ENCODE results near the gene NRG3.

DNA sequence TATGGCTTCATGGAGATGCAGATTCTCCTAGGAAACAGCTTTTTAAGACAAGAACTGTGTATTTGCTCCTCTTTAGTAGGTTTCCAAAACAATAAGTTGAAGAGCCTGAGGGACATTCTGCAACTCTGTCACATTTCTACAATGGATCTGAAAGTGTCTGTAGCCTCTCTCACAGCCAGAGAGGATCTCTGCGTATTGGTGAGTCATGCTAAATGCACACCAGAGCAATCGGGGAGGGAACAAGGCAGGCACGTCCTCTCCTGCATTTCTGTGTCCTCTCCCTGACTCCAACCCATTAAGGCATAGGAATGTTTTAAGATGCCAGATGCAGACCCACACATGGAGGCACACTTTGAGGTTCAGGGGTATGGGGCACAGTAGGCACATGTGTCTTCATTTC lies 1137.9 kb downstream of the NRG3 start:
- TF ChIP-seq EZH2phosphoT487 (IDR thresholded peaks at IDR 0.05; ENCODE audit: borderline replicate concordance) (no peak), EGR1 (IDR thresholded peaks at IDR 0.05; ENCODE audit: low read depth) (no peak)
- TF ChIP-seq, protein P1, sequence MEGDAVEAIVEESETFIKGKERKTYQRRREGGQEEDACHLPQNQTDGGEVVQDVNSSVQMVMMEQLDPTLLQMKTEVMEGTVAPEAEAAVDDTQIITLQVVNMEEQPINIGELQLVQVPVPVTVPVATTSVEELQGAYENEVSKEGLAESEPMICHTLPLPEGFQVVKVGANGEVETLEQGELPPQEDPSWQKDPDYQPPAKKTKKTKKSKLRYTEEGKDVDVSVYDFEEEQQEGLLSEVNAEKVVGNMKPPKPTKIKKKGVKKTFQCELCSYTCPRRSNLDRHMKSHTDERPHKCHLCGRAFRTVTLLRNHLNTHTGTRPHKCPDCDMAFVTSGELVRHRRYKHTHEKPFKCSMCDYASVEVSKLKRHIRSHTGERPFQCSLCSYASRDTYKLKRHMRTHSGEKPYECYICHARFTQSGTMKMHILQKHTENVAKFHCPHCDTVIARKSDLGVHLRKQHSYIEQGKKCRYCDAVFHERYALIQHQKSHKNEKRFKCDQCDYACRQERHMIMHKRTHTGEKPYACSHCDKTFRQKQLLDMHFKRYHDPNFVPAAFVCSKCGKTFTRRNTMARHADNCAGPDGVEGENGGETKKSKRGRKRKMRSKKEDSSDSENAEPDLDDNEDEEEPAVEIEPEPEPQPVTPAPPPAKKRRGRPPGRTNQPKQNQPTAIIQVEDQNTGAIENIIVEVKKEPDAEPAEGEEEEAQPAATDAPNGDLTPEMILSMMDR (IDR thresholded peaks at IDR 0.05 in 2 of 3, conservative IDR thresholded peaks at IDR 0.05 in 1 of 3; ENCODE audit: borderline replicate concordance in 1 of 3, insufficient read depth in 1 of 3, low read depth in 2 of 3, low read length in 2 of 3) = no peak
